Measurements from ENCODE around the gene CACNA1G.

The CACNA1G gene

GRCh38 chr17:50642722-50643656 lies 82.5 kb downstream of the CACNA1G start:
- no peak overlapping the region for H3K4me3 ChIP-seq (ENCODE audit: low read depth, low read length)

GRCh38 chr17:50645748-50646682 lies 85.5 kb downstream of the CACNA1G start:
- no peak overlapping the region for H3K4me3 ChIP-seq (ENCODE audit: low read depth, low read length)

GRCh38 chr17:50647187-50647586 lies 86.7 kb downstream of the CACNA1G start:
- H3K4me3 ChIP-seq (ENCODE audit: low read depth, low read length) = no peak overlapping the region

- no peak overlapping the region for H3K4me3 ChIP-seq (ENCODE audit: low read depth, low read length)
Observed at GRCh38 chr17:50649042-50649908, 88.8 kb downstream of the CACNA1G start.

- no peak overlapping the region for H3K4me3 ChIP-seq (ENCODE audit: low read depth, low read length)
Observed at GRCh38 chr17:50651661-50652060, 91.1 kb downstream of the CACNA1G start.

GRCh38 chr17:50653738-50654137 lies 93.2 kb downstream of the CACNA1G start:
- H3K4me3 ChIP-seq (ENCODE audit: low read depth, low read length) = no peak overlapping the region

GRCh38 chr17:50656509-50656908 lies 96.0 kb downstream of the CACNA1G start:
- no peak overlapping the region for H3K4me3 ChIP-seq (ENCODE audit: low read depth, low read length)

GRCh38 chr17:50657054-50657453 lies 96.5 kb downstream of the CACNA1G start:
- no peak overlapping the region for H3K4me3 ChIP-seq (ENCODE audit: low read depth, low read length)

- no peak overlapping the region for H3K4me3 ChIP-seq (ENCODE audit: low read depth, low read length)
Observed at GRCh38 chr17:50657627-50658026, 97.1 kb downstream of the CACNA1G start.

- H3K4me3 ChIP-seq (ENCODE audit: low read depth, low read length) = no peak overlapping the region
Observed at GRCh38 chr17:50658616-50659015, 98.1 kb downstream of the CACNA1G start.

- no peak overlapping the region for H3K4me3 ChIP-seq (ENCODE audit: low read depth, low read length)
Observed at GRCh38 chr17:50659179-50659578, 98.7 kb downstream of the CACNA1G start.

GRCh38 chr17:50660042-50660886 lies 99.7 kb downstream of the CACNA1G start:
- H3K4me3 ChIP-seq (ENCODE audit: low read depth, low read length) = no peak overlapping the region

GRCh38 chr17:50660887-50661345 lies 100.4 kb downstream of the CACNA1G start:
- no peak overlapping the region for H3K4me3 ChIP-seq (ENCODE audit: low read depth, low read length)

- no peak overlapping the region for H3K4me3 ChIP-seq (ENCODE audit: low read depth, low read length)
Observed at GRCh38 chr17:50661348-50661747, 100.8 kb downstream of the CACNA1G start.

GRCh38 chr17:50661795-50662391 lies 101.4 kb downstream of the CACNA1G start:
- no peak overlapping the region for H3K4me3 ChIP-seq (ENCODE audit: low read depth, low read length)

GRCh38 chr17:50662632-50663225 lies 102.2 kb downstream of the CACNA1G start:
- H3K4me3 ChIP-seq (ENCODE audit: low read depth, low read length) = no peak overlapping the region

- no peak overlapping the region for H3K4me3 ChIP-seq (ENCODE audit: low read depth, low read length)
Observed at GRCh38 chr17:50663812-50664374, 103.4 kb downstream of the CACNA1G start.

GRCh38 chr17:50664788-50665458 lies 104.4 kb downstream of the CACNA1G start:
- H3K4me3 ChIP-seq (ENCODE audit: low read depth, low read length) = no peak overlapping the region
